ENCODE data around the gene FAM216A. TPM values are rescaled to one million over a fixed set of nuclear protein-coding genes. Genes with fewer than 3 reads are reported as not detected.
"Not testable (repeated sequence)": the region's sequence is repeated elsewhere in the genome, so short reads cannot be mapped to it uniquely, and the experiment has no call there.

Gene FAM216A
- total and polyA plus RNA-seq, 2 experiments from 2014 or later, result 11.5 to 25.2 TPM

DNA sequence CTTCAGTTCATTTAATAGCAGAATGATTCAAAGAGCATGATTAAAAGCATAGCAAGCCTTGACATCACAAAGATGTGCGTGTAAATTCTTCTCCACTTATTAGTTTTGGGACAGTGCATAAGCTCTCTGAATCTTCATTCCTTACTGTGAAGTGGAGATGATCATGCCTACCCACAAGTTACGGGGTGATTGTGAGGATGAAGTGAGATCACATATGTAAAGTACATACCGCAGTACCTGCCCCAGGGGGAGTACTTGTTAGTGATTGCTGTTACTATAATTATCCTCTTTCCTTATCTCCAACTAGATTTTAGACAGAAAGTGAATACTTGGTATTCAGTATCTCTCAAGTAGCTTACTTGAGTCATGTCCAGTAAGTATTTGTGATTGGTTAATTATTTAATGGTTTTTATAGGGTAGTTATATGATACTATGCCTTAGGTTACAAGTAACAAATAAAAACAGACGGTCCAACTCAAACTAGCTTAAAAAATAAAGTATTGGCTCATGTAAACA, 39.5 kb downstream of the FAM216A start:
- no peak overlapping the region for H2AFZ ChIP-seq
- H4K20me1 ChIP-seq (ENCODE audit: insufficient read depth), result no peaks in the 10 kb centered on the region
- 93 to 94% methylated on average over 4 of the region's 4 CpGs for WGBS, 2 experiments (ENCODE audit: low coverage in 1 of 2, low lambda C conversion rate in 2 of 2, missing lambda C conversion rate in 2 of 2)
- H3K9me2 ChIP-seq (ENCODE audit: insufficient read depth), result no peaks in the 10 kb centered on the region
- no peak for DNase-seq
- no peaks in the 10 kb centered on the region for H3F3A ChIP-seq (ENCODE audit: insufficient read depth)
- no peaks in the 10 kb centered on the region for H3K36me3 ChIP-seq (ENCODE audit: low read depth)
- no peaks in the 10 kb centered on the region for H3K79me2 ChIP-seq (ENCODE audit: insufficient read depth)
- no peak overlapping the region for H3K9ac ChIP-seq
- H3K27me3 ChIP-seq (replicated peaks; ENCODE audit: insufficient read depth), result no peaks in the 10 kb centered on the region
- H3K4me1 ChIP-seq (ENCODE audit: insufficient read depth), result no peaks in the 10 kb centered on the region
- H3K4me2 ChIP-seq (ENCODE audit: unreplicated experiment), result no peak overlapping the region
- no peaks in the 10 kb centered on the region for H3K9me3 ChIP-seq (ENCODE audit: low read depth)
- in situ Hi-C loops (cut with MboI), result no loop called here
- H3K27ac ChIP-seq, result no peak overlapping the region
- no peak overlapping the region for H3K4me3 ChIP-seq
- TF ChIP-seq EZH2phosphoT487 (IDR thresholded peaks at IDR 0.05; ENCODE audit: insufficient read depth, low read depth) (no peak), EZH2 (IDR thresholded peaks at IDR 0.05; ENCODE audit: insufficient read depth, poor library complexity, severe bottlenecking) (no peak)

DNA sequence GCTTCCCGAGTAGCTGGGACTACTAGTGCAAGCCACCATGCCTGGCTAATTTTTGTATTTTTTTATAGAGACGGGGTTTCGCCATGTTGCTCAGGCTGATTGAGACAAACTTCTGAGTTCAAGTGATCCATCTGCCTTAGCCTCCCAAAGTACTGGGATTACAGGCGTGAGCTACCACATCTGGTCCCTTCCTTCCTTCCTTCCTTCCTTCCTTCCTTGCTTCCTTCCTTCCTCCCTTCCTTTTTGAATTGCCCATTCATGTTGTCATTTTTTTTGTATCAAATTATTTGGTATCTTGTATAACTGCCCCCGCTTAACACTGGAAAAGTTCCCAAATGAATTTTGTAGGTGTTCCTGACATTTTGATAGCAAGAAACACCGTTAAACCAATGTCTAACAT, 45.2 kb downstream of the FAM216A start:
- H3K4me3 ChIP-seq, result no peak overlapping the region
- H3K79me2 ChIP-seq (ENCODE audit: insufficient read depth), result no peaks in the 10 kb centered on the region
- H3K27me3 ChIP-seq (replicated peaks; ENCODE audit: insufficient read depth), result 0 out of 2 replicates have a peak, but pooled peaks cover 2% of the 10 kb centered on the region
- H3K27ac ChIP-seq, result no peak overlapping the region
- no peaks in the 10 kb centered on the region for H3F3A ChIP-seq (ENCODE audit: insufficient read depth)
- no peak overlapping the region for H3K4me2 ChIP-seq (ENCODE audit: unreplicated experiment)
- no peaks in the 10 kb centered on the region for H3K36me3 ChIP-seq (ENCODE audit: low read depth)
- no peak overlapping the region for H2AFZ ChIP-seq
- no peaks in the 10 kb centered on the region for H4K20me1 ChIP-seq (ENCODE audit: insufficient read depth)
- no peaks in the 10 kb centered on the region for H3K4me1 ChIP-seq (ENCODE audit: insufficient read depth)
- TF ChIP-seq EZH2phosphoT487 (IDR thresholded peaks at IDR 0.05; ENCODE audit: insufficient read depth, low read depth), result no peak
- H3K9ac ChIP-seq, result no peak overlapping the region
- no peaks in the 10 kb centered on the region for H3K9me2 ChIP-seq (ENCODE audit: insufficient read depth)
- H3K9me3 ChIP-seq (ENCODE audit: low read depth), result no peaks in the 10 kb centered on the region
- WGBS, 2 experiments (ENCODE audit: low coverage in 1 of 2, low lambda C conversion rate in 2 of 2, missing lambda C conversion rate in 2 of 2), result 46 to 48% methylated on average over 5 to 6 of the region's 6 CpGs
- DNase-seq, result no peak
- in situ Hi-C loops (cut with MboI), result loop anchor here (10.0 kb wide), 1 partner anchor 81 kb away; no protein-coding TSS in a partner anchor

DNA sequence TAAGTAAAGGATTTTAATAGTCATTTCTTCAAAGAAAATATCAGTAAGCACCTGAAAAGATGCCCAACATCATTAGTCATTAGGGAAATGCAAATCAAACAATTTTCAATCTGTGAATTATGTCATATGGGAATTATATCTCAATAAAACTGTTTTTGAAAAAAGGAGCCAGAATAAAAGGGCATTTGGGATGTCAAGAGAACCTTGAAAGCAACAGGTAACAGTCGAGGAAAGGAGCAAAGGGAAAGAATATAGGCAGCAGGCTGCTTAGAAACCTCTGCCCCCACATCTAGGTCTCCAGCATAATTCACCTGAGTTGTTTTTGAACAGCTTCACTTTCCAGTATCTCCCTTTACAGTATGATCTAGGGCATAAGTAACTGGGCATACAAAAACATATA, 45.7 kb downstream of the FAM216A start:
- 80 to 91% methylated on average over 1 of the region's 1 CpG for WGBS, 2 experiments (ENCODE audit: low coverage in 1 of 2, low lambda C conversion rate in 2 of 2, missing lambda C conversion rate in 2 of 2)
- H3K4me1 ChIP-seq (ENCODE audit: insufficient read depth), result no peaks in the 10 kb centered on the region
- TF ChIP-seq EZH2 (IDR thresholded peaks at IDR 0.05; ENCODE audit: insufficient read depth, poor library complexity, severe bottlenecking), result no peak
- TF ChIP-seq EZH2phosphoT487 (IDR thresholded peaks at IDR 0.05; ENCODE audit: insufficient read depth, low read depth), result no peak
- H2AFZ ChIP-seq, result no peak overlapping the region
- H3K9me3 ChIP-seq (ENCODE audit: low read depth), result no peaks in the 10 kb centered on the region
- DNase-seq, result no peak
- in situ Hi-C loops (cut with MboI), result loop anchor here (10.0 kb wide), 1 partner anchor 80 kb away; no protein-coding TSS in a partner anchor
- no peaks in the 10 kb centered on the region for H4K20me1 ChIP-seq (ENCODE audit: insufficient read depth)
- H3K4me3 ChIP-seq, result no peak overlapping the region
- H3K27me3 ChIP-seq (replicated peaks; ENCODE audit: insufficient read depth), result 0 out of 2 replicates have a peak, but pooled peaks cover 2% of the 10 kb centered on the region
- no peak overlapping the region for H3K9ac ChIP-seq
- H3K9me2 ChIP-seq (ENCODE audit: insufficient read depth), result no peaks in the 10 kb centered on the region
- H3K4me2 ChIP-seq (ENCODE audit: unreplicated experiment), result no peak overlapping the region
- no peaks in the 10 kb centered on the region for H3F3A ChIP-seq (ENCODE audit: insufficient read depth)
- no peak overlapping the region for H3K27ac ChIP-seq
- H3K79me2 ChIP-seq (ENCODE audit: insufficient read depth), result no peaks in the 10 kb centered on the region
- no peaks in the 10 kb centered on the region for H3K36me3 ChIP-seq (ENCODE audit: low read depth)

DNA sequence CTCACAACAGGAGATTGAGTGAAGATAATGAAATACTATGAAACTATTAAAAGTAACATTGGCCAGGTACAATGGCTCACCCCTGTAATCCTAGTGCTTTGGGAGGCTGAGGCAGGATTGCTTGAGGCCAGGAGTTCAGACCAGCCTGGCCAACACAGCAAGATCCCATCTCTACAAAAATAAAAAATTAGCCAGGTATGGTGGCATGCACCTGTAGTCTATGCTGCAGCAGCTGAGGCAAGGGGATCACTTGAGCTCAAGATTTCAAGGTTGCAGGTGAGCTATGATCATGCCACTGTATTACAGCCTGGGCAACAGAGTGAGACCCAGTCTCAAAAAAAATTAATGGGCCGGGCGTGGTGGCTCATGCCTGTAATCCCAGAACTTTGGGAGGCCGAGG, 48.4 kb downstream of the FAM216A start:
- TF ChIP-seq EZH2 (IDR thresholded peaks at IDR 0.05; ENCODE audit: insufficient read depth, poor library complexity, severe bottlenecking) (no peak), EZH2phosphoT487 (IDR thresholded peaks at IDR 0.05; ENCODE audit: insufficient read depth, low read depth) (no peak)
- no peak overlapping the region for H3K4me2 ChIP-seq (ENCODE audit: unreplicated experiment)
- no peak overlapping the region for H3K9ac ChIP-seq
- H3K4me1 ChIP-seq (ENCODE audit: insufficient read depth), result no peaks in the 10 kb centered on the region
- 87 to 94% methylated on average over 3 of the region's 3 CpGs for WGBS, 2 experiments (ENCODE audit: low coverage in 1 of 2, low lambda C conversion rate in 2 of 2, missing lambda C conversion rate in 2 of 2)
- H3K9me2 ChIP-seq (ENCODE audit: insufficient read depth), result no peaks in the 10 kb centered on the region
- H2AFZ ChIP-seq, result no peak overlapping the region
- 0 out of 2 replicates have a peak, but pooled peaks cover 2% of the 10 kb centered on the region for H3K27me3 ChIP-seq (replicated peaks; ENCODE audit: insufficient read depth)
- H3K4me3 ChIP-seq, result no peak overlapping the region
- no peaks in the 10 kb centered on the region for H3K9me3 ChIP-seq (ENCODE audit: low read depth)
- no peaks in the 10 kb centered on the region for H3F3A ChIP-seq (ENCODE audit: insufficient read depth)
- in situ Hi-C loops (cut with MboI), result loop anchor here (10.0 kb wide), 1 partner anchor 78 kb away; no protein-coding TSS in a partner anchor
- H3K36me3 ChIP-seq (ENCODE audit: low read depth), result no peaks in the 10 kb centered on the region
- H4K20me1 ChIP-seq (ENCODE audit: insufficient read depth), result no peaks in the 10 kb centered on the region
- no peak overlapping the region for H3K27ac ChIP-seq
- no peaks in the 10 kb centered on the region for H3K79me2 ChIP-seq (ENCODE audit: insufficient read depth)
- DNase-seq, result no peak

DNA sequence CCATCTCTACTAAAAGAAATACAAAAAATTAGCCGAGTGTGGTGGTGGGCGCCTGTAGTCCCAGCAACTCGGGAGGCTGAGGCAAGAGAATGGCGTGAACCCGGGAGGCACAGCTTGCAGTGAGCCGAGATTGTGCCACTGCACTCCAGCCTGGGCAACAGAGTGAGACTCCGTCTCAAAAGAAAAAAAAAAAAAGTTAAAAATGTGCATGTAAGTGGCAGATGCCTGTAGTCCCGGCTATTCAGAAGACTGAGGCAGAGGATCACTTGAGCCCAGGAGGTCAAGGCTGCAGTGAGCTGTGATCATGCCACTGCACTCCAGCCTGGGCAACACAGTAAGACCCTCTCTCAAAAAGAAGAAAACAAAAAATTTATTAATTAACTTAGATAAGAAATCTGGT, 49.4 kb downstream of the FAM216A start:
- H3K4me3 ChIP-seq; H3K4me2 ChIP-seq (ENCODE audit: unreplicated experiment); H4K20me1 ChIP-seq (ENCODE audit: insufficient read depth); DNase-seq; H3K4me1 ChIP-seq (ENCODE audit: insufficient read depth); H2AFZ ChIP-seq; H3K9me3 ChIP-seq (ENCODE audit: low read depth); H3F3A ChIP-seq (ENCODE audit: insufficient read depth); H3K27ac ChIP-seq; H3K27me3 ChIP-seq (replicated peaks; ENCODE audit: insufficient read depth); H3K9ac ChIP-seq; H3K79me2 ChIP-seq (ENCODE audit: insufficient read depth); H3K9me2 ChIP-seq (ENCODE audit: insufficient read depth); H3K36me3 ChIP-seq (ENCODE audit: low read depth): not testable (repeated sequence)
- 79 to 88% methylated on average over 8 of the region's 8 CpGs for WGBS, 2 experiments (ENCODE audit: low coverage in 1 of 2, low lambda C conversion rate in 2 of 2, missing lambda C conversion rate in 2 of 2)
- in situ Hi-C loops (cut with MboI), result loop anchor here (10.0 kb wide), 1 partner anchor 77 kb away; no protein-coding TSS in a partner anchor

DNA sequence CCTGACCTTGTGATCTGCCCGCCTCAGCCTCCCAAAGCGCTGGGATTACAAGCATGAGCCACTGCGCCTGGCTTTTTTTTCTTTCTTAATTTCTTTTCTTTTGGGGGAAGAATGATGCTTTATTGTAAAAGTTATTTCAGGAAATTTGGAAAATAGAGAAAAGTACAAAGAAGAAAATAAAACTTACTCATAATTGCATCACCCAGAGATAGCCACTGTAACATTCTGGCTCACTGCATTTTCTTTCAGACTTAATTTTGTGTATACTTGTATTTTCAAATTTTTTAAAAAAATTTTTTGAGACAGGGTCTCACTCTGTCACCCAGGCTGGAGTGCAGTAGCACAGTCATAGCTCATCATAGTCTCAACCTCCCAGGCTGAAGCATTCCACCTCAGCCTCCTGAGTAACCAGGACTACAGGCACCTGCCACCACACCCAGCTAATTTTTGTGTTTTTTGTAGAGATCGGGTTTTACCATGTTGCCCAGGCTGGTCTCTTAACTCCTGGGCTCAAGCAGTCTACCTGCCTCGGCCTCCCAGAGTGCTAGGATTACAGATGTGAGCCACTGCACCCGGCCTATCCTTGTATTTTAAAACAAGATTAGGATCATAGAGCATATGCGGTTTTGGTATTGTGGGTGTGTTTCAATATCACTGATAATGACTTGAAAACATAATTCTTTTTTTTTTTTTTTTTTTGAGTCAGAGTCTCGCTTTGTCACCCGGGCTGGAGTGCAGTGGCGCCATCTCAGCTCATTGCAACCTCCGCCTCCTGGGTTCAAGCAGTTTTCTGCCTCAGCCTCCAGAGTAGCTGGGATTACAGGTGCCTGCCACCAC, 52.4 kb downstream of the FAM216A start:
- 92 to 94% methylated on average over 11 of the region's 11 CpGs for WGBS, 2 experiments (ENCODE audit: low coverage in 1 of 2, low lambda C conversion rate in 2 of 2, missing lambda C conversion rate in 2 of 2)
- H3K27me3 ChIP-seq (replicated peaks; ENCODE audit: insufficient read depth); H3K9me2 ChIP-seq (ENCODE audit: insufficient read depth); H3K9me3 ChIP-seq (ENCODE audit: low read depth); H2AFZ ChIP-seq; in situ Hi-C loops (cut with MboI); H3K4me1 ChIP-seq (ENCODE audit: insufficient read depth); H3K27ac ChIP-seq; H4K20me1 ChIP-seq (ENCODE audit: insufficient read depth); H3K36me3 ChIP-seq (ENCODE audit: low read depth); H3K4me2 ChIP-seq (ENCODE audit: unreplicated experiment); H3K9ac ChIP-seq; H3F3A ChIP-seq (ENCODE audit: insufficient read depth); H3K79me2 ChIP-seq (ENCODE audit: insufficient read depth); H3K4me3 ChIP-seq: not testable (repeated sequence)
- DNase-seq, result peak; percentile 11
